ENCODE measurements around the gene NAB2.
A peak's percentile ranks its signal among the peaks of the same experiment; 100 is the strongest.
"Not testable (repeated sequence)": the region's sequence is repeated elsewhere in the genome, so short reads cannot be mapped to it uniquely, and the experiment has no call there.

The NAB2 gene
- 15.8 to 68.5 (median 35.8) reads per million in 17 experiments for total RNA-seq

DNA sequence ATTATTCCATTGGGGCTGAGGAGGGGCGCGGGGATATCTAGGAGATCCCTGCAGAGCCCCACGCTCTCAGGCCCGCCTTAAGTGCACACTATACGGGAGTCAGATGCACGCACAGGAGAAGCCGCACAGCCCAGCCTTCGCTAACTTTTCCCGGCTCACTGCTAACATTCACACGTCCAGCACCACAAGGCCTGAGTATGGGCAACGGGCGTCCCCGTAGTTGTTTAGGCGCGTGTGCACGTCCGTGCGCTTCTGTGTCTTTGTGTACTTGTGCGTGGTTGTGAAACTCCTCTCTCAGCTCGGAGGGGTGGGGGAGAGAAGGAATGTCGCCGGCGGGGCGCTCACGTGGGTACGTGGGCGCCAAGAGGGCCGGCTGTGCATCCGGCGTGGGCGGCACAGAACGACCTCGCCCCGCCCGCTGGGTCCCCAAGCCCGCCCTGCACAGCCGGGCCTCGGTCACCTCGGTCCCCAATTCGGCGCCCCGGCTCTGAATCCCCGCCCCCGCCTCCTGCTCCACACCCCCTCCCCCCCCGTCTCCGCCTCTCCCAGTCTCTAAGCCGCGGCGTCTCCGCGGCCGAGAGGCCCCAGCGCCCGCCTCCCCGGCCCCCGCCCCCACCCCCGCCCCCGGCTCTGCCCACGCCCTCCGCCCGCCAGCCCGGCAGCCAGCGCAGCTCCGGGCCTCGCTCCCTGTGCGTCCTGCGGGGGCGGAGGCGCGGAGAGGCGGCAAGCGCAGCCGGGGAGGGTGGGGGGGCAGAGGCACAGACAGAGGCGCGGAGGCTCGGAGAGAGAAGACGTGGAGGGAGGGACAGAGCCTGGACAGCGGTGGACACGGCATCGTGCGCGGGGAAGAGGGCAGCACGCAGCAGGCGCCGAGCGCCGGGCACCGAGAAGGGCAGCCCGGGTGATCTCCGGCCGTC is at the start of gene NAB2:
NAB2 (plus strand) TSS at position 761 of the 917 bp plus-strand sequence. CDS start 158 bp downstream, outside the sequence.
- peak; percentile 96 to 100 (median 98) for DNase-seq

DNA sequence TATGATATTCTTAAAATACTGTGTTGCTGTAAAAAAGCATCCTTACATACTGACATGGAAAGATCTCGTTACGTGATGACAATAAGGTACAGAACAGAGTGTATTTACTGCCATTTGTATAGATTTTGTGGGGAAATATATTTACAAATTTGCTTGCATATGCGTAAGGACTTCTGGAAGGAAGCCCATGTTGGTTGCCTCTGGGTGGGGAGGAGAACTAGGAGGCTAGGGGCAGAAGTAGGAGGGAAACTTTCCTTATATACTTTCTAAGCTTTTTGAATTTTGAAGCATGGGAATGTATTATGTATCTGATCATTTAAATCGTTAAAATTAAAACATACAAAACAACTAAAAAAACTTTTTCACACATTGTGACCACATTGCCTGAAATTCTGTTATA is 48.7 kb upstream of the NAB2 start:
- no peak for DNase-seq

DNA sequence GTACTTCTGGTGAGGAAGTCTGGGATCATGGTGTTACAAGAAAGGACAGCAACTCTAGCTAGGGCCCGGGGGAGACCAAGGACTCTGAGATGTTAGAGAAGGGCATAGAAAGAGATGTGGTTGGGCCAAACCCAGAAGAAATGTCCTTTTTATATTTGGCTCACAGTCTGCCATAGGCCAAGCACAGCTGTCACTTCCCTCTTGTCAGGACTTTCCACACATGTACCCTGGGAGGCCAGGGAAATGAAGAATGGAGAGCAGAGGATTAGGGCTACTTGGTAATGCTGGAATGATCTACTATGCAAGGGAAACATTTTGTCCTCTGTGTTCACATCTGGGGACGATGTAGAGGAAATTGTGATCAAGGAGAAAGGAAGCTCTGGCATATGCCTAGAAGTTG is 48.2 kb upstream of the NAB2 start:
- DNase-seq: peak; percentile 10 to 37 (median 26)

DNA sequence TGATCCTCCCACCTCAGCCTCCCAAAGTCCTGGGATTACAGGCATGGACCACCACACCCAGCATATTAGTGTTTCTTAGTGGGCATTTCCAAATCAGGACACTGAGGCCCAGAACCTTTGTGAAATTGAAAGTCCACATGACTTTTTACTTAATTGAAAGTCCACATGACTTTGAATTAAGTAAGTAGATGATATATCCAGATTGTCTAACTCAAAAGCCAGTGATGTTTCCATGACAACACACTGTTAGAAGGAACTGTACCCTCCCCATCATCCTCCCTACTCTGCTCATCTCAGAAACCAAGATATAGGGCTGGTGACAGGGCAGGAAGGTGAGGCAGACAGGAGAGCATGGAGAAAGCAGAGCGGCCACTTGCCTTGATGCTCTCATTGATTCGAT is 46.2 kb upstream of the NAB2 start:
- no peak for DNase-seq

DNA sequence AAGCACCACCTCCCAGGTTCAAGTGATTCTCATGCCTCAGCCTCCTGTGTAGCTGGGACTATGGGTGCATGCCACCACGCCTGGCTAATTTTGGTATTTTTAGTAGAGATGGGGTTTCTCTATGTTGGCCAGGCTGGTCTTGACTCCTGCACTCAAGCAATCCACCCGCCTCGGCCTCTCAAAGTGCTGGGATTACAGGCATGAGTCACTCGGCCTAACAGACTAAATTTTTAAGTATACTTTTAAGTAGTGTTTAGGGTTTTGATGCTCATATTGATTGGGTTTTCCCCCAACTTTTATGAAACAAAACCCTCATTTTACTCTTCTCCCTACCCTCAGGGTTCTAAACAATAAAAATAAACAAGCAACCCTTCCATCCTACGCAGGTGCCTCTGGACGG is 44.4 kb upstream of the NAB2 start:
- DNase-seq: no peak

- no peak for DNase-seq
Observed at GRCh38 chr12:57044889-57045288, 44.0 kb upstream of the NAB2 start.

DNA sequence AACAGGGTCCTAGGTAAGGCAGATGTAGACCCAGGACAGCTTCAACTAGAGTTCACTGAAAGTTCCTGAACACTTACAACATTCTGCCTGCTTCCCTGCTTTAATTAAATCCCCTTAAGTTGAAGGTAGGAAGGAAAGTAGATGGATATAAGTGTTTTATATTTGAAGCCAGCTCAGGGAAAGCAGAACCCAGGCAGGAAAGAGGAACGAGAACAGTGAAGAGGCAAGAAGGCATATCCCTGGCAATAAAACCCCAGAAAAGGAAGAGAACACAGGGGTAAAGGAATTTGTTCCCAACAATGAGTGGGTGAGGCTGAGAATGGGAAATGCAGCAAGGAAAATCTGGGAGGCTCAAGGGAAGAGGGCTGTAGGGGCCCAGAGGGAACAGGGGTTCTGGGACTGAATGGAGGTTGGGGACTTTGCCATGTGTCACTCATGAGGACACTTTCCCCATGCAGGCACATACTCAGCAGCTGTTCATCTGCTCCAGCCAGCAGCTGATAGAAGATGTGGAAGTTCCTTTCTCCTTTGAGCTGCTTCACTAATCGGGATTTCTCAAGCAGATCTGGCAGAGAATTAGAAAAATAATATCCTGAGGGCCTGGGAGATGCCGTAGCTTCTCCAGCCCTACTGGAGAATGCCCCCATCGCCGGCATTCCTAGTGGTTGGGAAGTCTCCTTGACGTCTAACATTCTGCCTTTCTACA is 42.7 kb upstream of the NAB2 start:
- DNase-seq: peak; percentile 38 to 63 (median 57)

DNA sequence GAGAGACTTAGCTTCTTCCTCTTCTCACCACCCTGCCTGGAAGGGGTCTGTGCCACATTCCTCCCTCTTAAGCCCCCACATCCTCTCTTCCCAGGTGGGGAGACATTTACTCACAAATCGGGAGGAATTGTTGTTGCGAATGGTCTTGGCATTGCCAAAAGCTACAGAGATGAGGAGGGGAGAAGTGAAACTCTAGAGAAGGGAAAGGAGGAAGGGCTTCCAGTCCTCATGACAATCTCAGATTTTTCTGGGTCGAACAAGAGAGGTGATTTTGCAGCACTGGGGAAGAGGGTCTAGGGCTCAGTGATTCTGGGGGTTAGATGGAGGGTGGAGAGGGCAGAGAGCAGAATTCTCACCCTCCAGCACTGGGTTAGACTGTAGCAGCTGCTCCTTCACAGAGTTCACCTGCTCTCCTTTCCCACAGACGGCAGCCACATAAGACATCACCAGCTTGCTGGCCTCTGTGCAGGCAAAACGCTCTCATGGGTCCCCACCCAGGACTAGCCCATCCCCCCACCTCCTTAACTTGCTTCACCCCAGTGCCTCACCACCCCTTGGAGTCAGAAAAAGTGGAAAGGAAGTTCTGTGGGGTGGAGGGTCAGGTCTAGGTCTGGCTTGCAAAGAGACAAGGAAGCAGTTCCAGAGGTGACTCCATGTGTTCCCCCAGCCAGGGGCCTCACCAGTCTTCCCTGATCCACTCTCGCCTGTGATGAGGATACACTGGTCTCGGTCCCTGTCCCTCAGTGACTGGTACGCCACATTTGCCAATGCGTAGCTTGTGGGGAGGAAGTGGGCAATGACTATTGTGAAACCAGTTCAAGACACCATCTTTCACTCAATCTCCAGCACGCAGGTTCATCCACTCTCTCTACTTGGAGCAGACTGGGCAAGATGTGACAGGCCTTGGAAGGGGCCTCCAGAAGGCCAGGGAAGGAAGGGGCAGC is 41.7 kb upstream of the NAB2 start:
- DNase-seq: peak; percentile 39 to 69 (median 64)

DNA sequence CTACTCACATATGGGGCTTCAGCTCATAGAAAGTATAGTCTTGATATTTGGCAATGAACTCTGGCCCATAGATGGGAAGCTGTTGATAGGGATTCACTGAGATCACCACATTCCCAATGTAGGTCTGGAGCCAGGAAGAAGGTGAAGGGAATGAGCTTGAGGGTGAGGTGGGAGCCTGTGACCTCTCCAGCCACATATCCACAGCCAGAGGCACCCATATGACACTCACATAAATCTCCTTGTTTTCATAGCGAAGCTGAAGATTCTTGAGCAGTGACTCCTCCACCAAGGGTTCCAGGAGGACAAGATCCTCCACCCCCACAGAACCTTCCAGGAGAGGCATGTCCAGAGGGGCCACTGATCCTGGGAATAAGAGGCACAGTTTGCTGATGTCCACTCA is 40.9 kb upstream of the NAB2 start:
- no peak for DNase-seq

GRCh38 chr12:57048423-57049118 is 40.3 kb upstream of the NAB2 start:
- DNase-seq: no peak

GRCh38 chr12:57049119-57049446 is 39.8 kb upstream of the NAB2 start:
- DNase-seq: peak in 1 of 4 experiments; percentile 22

- peak in 1 of 4 experiments; percentile 35 for DNase-seq
Observed at GRCh38 chr12:57049890-57050289, 39.0 kb upstream of the NAB2 start, which contains the start of gene MYO1A. Gene MYO1A (minus strand): TSS chr12:57050129. CDS start chr12:57048323, 1,806 bp downstream.

GRCh38 chr12:57051011-57051410 is 37.9 kb upstream of the NAB2 start:
- no peak for DNase-seq

- DNase-seq: not testable (repeated sequence)
Observed at GRCh38 chr12:57053146-57053545, 35.8 kb upstream of the NAB2 start.

DNA sequence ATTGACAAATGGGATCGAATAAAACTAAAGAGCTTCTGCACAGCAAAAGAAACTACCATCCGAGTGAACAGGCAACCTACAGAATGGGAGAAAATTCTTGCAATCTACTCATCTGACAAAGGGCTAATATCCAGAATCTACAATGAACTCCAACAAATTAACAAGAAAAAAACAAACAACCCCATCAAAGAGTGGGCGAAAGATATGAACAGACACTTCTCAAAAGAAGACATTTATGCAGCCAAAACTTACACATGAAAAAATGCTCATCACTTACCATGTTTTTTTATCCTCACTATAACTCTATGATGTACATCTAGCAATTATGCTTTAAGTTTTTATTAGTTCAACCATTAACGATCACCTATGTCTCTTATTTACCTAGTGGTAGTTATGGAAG is 35.0 kb upstream of the NAB2 start:
- not testable (repeated sequence) for DNase-seq

DNA sequence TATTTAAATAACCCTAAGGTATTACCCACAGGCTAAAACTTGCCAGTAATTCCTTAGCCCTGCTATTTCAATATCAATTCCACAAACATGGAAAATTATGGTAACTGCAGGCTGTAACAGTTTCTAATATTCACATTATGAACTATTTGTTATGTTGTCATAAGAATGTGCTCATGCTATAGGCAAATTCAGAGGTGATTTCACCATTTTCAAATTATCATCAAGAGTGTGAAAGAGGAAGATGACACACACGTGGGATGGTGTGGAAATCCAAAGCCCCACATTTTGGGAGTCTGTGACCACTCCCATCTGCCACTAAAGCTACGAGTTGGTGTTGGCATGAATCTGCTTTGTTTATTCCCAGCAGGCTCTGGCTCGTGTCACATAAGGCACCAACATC is 33.1 kb upstream of the NAB2 start:
- peak; percentile 53 to 79 (median 65) for DNase-seq

GRCh38 chr12:57057067-57057751 is 31.7 kb upstream of the NAB2 start:
- no peak for DNase-seq

DNA sequence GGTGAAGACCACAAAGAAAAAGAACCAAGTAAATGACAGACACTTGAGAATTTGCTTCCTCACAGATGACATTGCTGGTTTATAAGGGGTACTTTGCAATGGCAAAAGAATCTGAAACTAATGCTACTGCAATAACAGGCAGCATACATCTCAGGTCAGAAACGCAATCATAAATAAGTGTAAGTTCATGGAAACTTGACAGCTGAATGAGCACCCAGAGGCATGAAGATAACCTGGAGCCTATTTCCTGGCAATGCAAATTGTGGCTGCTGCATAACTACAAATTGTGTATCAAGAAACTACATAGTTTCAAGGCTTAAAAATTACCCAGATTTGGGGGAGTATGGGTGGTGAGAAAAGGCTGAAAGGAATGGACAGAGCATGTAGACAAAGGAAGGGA is 30.5 kb upstream of the NAB2 start:
- DNase-seq: no peak

DNA sequence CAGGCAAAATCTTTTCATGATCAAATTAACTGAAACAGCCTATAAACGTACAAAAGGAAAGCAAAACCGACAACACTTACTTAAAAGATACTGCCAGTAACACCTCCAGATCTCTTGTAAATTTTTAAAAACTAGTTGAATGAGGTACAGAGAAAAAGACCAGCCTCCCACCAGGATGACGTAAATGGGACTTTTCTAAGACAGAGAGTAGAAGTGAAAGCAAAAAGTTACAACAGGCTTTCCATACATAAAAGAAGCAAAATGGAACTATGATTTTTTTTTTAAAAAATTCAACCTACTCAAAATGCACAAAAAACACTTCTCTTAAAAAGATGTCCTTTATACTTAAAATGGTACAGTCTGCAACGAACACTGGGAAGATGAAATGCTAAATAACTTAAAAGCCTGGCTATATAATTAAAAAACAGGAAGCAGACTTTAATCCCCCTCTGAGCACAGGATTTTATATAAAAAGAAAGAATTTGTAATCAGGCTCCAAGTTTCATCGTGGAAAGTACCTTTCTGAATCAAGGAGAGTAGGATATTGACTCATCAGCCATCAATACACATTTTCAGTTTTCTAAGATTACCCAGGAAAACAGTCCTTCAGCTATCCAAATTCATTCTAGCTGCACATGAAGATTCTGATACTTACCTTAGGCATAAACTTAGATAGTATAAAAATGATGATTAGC is 24.8 kb upstream of the NAB2 start:
- DNase-seq: peak; percentile 50 to 82 (median 74)

DNA sequence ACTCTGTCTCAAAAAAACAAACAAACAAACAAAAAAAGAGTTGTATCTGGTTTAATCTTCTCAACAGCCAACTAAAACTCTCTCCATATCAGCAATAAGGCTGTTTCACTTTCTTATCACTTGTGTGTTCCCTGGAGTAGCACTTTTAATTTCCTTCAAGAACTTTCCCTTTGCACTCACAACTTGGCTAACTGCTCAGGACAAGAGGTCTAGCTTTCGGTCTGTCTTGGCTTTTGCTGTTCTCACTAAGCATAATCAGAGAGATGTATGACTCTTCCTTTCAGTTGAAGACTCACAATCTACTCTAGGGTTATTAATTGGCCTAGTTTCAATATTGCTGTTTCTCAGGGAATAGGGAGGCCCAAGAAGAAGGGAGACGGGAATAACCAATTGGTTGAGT is 22.7 kb upstream of the NAB2 start:
- DNase-seq: no peak

DNA sequence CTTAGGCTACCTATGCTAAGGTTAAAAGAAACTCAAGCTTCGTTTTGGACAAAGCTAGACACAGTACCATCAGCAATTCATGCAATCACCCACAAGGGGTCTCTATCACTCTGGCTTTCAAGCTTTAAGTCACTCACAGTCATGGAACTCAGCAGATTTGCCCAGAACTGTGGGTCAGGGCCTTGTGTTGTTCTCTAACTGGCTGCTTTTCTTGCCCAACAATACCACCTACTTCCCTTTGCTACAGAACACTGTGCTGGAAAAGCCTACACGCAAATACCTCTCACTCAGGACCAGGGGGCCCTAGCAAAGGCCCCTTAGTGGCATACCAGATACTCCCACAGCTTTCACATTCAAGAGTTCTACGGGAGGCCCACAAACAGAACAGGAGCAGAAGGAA is 19.4 kb upstream of the NAB2 start:
- DNase-seq: peak; percentile 92 to 97 (median 94)
